ENCODE data around the gene NFATC1.

DNA sequence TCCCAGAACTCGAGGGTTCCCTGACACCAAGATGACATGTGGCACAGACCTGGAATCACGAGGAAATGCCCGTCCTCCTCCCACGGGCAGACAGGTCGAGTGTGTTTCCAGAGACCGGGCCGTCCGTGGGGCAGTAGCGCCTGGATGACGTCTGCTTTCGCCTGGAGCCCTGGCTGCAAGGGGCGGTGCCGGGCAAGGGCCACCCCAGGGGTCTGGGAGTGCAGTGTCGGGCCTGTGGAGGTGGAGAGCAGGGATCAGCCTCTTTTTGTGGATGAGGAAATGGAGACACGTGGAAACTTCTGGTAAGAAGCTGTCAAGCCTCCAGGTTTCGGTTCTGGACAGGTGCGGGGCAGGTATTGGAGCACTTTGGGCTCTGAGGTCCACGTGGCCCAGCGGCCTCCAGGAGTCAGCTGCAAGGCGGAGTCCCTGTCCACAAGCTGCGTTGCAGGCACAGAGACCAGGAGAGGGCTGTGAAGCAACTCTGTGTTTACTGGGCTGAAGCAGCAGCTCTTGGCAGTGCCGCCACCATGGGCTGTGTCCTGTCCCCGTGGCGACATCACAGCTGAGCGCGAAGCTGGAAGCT lies 25.6 kb downstream of the NFATC1 start:
- TF ChIP-seq, protein P1, sequence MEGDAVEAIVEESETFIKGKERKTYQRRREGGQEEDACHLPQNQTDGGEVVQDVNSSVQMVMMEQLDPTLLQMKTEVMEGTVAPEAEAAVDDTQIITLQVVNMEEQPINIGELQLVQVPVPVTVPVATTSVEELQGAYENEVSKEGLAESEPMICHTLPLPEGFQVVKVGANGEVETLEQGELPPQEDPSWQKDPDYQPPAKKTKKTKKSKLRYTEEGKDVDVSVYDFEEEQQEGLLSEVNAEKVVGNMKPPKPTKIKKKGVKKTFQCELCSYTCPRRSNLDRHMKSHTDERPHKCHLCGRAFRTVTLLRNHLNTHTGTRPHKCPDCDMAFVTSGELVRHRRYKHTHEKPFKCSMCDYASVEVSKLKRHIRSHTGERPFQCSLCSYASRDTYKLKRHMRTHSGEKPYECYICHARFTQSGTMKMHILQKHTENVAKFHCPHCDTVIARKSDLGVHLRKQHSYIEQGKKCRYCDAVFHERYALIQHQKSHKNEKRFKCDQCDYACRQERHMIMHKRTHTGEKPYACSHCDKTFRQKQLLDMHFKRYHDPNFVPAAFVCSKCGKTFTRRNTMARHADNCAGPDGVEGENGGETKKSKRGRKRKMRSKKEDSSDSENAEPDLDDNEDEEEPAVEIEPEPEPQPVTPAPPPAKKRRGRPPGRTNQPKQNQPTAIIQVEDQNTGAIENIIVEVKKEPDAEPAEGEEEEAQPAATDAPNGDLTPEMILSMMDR (IDR thresholded peaks at IDR 0.05), result no peak
- no peak for TF ChIP-seq POLR2AphosphoS5 (IDR thresholded peaks at IDR 0.05; ENCODE audit: insufficient read depth in 1 of 2, low read depth in 1 of 2)

Measured in vagina (tissue), 2 donors.